ENCODE results near the gene TTBK1.

TTBK1 gene

DNA sequence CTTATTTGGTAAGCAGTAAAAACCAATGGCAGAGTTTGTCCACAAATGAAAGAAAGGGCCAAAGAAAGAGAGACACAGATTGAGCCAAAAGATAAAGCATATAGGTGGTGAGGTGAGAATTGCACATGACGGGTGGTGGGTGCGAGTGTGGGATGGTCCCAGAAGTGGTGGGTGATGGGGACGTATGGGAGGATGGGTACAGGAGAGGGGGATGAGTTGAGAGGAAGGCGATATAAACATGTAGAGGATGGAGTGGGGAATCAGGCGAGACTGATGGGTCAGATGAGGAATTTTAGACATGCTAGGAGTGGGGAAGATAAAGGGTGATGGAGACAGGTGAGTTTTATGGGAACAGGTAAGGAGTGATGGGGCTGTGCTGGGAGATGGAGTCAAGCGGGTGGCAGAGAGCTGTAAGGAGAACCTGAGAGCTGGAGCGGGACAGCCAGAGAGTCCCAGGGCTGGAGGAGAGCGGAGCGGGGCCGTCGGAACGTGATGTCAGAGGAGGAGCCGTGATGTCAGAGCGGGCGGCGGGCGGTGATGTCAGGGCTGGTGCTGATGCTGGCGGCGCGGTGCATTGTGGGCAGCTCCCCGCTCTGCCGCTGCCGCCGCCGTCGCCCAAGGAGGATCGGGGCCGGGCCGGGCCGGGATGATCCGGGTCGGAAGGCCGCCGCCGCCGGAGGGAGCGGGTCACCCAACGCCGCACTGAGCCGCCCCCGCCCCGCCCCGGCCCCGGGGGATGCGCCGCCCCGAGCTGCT is at the start of gene TTBK1:
Gene TTBK1, plus strand, starts transcription at position 574 of the 756 bp plus-strand sequence. CDS start 3,180 bp downstream, outside the sequence.
- TF ChIP-seq, protein P1, sequence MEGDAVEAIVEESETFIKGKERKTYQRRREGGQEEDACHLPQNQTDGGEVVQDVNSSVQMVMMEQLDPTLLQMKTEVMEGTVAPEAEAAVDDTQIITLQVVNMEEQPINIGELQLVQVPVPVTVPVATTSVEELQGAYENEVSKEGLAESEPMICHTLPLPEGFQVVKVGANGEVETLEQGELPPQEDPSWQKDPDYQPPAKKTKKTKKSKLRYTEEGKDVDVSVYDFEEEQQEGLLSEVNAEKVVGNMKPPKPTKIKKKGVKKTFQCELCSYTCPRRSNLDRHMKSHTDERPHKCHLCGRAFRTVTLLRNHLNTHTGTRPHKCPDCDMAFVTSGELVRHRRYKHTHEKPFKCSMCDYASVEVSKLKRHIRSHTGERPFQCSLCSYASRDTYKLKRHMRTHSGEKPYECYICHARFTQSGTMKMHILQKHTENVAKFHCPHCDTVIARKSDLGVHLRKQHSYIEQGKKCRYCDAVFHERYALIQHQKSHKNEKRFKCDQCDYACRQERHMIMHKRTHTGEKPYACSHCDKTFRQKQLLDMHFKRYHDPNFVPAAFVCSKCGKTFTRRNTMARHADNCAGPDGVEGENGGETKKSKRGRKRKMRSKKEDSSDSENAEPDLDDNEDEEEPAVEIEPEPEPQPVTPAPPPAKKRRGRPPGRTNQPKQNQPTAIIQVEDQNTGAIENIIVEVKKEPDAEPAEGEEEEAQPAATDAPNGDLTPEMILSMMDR (IDR thresholded peaks at IDR 0.05; ENCODE audit: insufficient read depth, low read depth, low read length, missing control alignments) = no peak
- H3K4me3 ChIP-seq (ENCODE audit: low read depth, low read length) = no peak within 1 kb of the TSS
- DNase-seq (ENCODE audit: low read depth) = no peak

DNA sequence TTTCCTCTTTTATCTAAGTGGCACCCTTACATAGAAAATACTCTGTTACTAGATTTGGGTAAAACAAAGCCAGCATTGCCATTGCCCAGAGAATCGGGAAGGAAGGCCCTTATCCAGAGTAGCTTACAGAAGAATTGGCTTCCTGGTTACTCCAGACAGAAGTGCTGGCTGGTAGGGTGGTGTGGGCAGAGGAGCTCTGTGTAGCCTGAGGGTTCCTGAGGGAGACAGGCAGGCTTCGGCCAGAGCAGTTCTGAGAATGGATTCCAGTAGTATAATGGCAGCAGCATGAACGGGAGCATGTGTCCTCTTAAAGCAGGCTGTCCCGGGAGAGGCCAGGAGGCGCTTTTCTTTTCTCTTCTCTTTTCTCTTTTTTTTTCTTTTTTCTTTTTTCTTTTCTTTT is 49.4 kb upstream of the TTBK1 start:
- TF ChIP-seq, protein P1 (IDR thresholded peaks at IDR 0.05; ENCODE audit: insufficient read depth, low read depth, low read length, missing control alignments) = no peak
- no peak overlapping the region for H3K4me3 ChIP-seq (ENCODE audit: low read depth, low read length)
- DNase-seq (ENCODE audit: low read depth) = no peak

DNA sequence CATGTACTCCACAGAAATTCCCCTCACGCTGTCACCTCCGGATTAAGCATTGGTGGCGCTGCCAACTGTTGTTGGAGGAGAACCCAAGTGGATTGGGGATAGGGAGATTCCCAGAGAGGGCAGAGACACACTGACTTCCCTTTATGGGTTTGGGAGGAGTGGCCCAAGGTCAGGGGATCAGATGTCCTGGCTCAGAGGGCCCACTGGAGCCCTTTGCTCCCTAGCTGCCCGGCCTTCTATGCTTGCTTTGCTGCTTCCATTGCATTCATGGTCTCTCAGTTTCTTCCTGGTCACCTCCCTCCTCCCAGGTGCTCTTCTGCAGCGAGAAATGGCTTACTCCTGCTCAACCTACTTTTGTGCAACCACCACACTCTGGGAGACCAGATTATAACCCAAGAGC is 46.9 kb upstream of the TTBK1 start:
- DNase-seq (ENCODE audit: low read depth) = no peak
- TF ChIP-seq, protein P1 (IDR thresholded peaks at IDR 0.05; ENCODE audit: insufficient read depth, low read depth, low read length, missing control alignments) = no peak

DNA sequence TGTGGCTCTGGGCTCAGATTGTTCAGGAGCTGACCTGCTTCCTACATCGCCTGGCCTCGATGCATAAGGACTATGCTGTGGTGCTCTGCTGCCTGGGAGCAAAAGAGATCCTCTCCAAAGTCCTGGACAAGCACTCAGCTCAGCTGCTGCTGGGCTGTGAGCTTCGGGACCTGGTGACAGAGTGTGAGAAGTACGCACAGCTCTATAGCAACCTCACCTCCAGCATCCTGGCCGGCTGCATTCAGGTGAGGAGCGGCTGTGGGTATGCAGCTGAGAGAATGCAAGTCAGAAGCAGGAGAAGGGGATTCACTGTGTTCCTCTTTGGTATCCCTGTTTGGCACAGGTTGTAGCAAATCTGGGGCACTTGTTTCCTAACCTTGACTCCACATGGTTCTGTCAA is 43.4 kb upstream of the TTBK1 start:
- TF ChIP-seq, protein P1 (IDR thresholded peaks at IDR 0.05; ENCODE audit: insufficient read depth, low read depth, low read length, missing control alignments) = no peak
- H3K4me3 ChIP-seq (ENCODE audit: low read depth, low read length) = no peak overlapping the region
- DNase-seq (ENCODE audit: low read depth) = no peak

More for the DNA sequence above, 46.9 kb upstream of the TTBK1 start:
- no peak overlapping the region for H3K4me3 ChIP-seq (ENCODE audit: low read depth, low read length)

DNA sequence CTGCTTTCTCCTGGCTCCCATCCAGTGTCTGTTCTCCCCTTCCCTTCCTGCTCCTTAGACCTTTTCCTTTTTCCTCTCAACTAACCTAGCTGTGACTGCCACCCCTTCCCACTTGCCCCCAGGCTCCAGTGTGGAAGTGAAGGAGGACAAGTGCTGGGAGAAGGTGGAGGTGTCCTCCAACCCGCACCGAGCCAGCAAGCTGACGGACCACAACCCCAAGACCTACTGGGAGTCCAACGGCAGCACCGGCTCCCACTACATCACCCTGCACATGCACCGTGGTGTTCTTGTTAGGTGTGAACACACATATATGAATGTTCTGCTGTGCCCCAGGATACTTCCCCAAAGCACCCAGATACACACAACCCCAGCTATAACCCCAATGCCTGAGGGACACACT is 42.7 kb upstream of the TTBK1 start:
- no peak for DNase-seq (ENCODE audit: low read depth)
- TF ChIP-seq, protein P1 (IDR thresholded peaks at IDR 0.05; ENCODE audit: insufficient read depth, low read depth, low read length, missing control alignments) = no peak
- H3K4me3 ChIP-seq (ENCODE audit: low read depth, low read length) = no peak overlapping the region

DNA sequence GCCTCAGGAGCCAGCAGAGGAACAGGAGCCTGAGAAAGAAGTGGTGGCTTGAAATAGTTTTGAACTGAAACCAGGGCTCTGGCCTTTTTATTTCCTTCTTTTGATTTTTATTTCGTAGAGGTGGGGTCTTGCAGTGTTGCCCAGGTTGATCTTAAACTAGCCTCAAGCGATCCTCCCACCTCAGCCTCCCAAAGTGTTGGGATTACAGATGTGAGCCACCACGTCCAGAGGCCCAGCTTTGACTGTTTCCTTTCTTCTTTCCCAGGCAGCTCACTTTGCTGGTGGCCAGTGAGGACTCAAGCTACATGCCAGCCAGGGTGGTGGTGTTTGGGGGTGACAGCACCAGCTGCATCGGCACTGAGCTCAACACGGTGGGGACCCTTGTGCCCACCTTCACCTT is 40.8 kb upstream of the TTBK1 start:
- TF ChIP-seq, protein P1 (IDR thresholded peaks at IDR 0.05; ENCODE audit: insufficient read depth, low read depth, low read length, missing control alignments) = no peak
- no peak overlapping the region for H3K4me3 ChIP-seq (ENCODE audit: low read depth, low read length)
- DNase-seq (ENCODE audit: low read depth) = no peak

Measured in GM12865 (cell line).